ENCODE data around the gene CATSPERZ.
"Not testable (repeated sequence)": the region's sequence is repeated elsewhere in the genome, so short reads cannot be mapped to it uniquely, and the experiment has no call there.

CATSPERZ gene

DNA sequence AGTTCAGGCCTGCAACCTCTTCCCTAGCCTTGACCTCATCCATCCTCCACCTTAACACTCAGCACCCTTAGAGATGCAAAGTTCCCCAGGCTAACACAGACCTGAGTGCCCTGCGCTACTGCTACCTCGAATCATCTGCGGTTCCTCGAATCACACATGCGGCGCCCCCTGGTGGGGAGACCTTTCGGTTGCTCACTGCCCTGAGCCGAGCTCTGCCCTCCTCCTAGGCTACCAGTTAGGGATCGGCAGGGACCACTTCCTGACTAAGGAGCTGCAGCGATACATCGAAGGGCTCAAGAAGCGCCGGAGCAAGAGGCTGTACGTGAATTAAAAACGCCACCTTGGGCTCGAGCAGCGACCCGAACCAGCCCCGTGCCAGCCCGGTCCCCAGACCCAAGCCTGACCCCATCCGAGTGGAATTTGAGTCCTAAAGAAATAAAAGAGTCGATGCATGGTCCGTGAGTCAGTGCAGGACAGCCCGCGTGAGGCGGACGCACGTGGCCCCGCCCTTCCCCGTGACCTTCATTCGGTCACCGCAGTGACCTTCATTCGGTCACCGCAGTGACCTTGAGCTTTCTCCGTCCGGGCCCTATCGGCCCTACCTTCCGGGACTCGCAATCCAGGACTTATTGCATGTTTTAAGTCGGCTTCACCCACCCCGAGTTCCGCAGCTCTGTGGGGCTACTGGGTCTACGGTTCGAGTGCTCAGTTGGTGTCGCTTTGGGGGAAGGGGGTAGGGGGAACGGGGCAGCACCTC, 4.3 kb downstream of the CATSPERZ start:
- DNase-seq (ENCODE audit: low spot score): peak; percentile 94

DNA sequence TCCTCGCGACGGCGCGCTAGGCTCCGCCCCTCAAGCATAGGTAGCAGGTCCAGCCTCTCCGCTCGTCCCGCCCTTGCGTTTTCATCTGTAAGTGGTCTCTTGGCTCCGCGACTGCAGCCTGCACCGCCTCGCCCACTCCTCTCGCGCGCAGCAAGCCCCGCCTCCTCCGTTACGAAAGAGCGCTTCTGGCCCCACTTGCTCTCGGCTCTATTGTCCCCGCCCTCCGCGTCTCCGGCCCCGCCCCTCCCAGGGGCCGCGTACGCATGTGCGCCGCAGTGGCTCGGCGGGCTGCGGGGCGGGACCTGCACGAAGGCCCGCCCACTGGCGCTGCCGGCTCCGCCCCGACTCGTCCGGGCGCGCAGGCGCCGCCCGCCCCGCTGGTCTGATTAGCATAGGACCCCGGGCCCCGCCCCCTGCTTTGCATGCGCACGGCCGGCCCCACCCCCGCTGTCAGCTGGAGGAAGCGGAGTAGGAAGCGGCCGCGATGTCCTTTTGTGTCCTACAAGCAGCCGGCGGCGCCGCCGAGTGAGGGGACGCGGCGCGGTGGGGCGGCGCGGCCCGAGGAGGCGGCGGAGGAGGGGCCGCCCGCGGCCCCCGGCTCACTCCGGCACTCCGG, 5.0 kb downstream of the CATSPERZ start, which contains the start of gene ESRRA:
TSS of gene ESRRA (plus strand) at position 450 of the 616 bp plus-strand sequence. CDS start 1,656 bp downstream, outside the sequence.
- DNase-seq (ENCODE audit: low spot score): peak; percentile 98

DNA sequence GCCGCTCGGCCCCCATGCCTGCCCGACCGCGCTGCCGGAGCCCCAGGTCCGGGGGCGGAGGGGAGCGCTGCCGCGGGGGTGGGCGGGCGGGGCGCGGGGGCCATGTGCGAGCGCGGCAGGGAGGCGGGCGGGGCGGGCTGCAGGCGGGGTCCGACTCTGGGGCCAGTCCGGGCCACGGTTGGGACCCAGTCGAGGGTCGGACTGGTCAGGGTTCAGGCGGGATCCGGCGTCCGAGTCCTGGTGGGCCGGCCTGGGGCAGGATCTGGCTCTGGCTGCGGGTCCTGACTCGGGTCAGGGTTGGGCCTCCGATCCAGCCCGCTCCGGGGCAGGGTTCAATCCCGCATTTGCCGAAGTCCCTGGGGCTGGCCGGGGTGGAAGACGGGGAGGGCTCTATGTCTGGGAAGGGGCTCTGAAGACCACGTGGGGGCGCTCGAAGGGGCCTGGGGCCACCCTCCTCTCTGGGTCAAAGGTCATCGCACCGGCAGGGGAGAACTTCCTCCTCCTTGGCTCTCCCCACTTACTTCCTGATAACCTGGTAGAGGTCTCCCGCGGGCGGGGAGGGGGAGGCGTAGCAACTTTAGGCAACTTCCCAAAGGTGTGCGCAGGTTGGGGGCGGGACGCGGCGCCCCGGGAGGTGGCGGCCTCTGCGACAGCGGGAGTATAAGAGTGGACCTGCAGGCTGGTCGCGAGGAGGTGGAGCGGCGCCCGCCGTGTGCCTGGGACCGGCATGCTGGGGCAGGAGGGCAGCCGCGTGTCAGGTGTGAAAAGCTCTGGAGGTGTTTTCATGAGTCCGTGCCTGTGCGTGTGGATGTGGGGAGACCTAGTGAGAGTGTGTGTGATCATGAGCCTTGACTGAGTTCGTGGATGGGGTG, 5.8 kb downstream of the CATSPERZ start:
- DNase-seq (ENCODE audit: low spot score): peak; percentile 59

DNA sequence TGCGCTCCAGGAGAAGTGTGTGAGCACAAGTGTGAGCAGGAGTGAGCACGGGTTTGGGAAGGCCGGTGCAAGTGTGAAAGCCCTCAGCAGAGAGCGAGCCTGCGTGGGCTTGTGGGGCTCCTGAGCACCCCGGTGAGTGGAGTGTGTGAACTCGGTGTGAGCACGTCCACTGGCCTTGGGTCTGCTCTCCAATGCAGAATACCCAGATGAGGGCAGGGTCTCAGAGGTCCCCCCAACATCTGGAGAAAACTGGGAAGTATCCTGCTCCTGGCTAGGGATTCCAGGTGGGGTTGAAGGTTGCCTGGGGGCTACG, 6.4 kb downstream of the CATSPERZ start:
- no peak for DNase-seq (ENCODE audit: low spot score)

DNA sequence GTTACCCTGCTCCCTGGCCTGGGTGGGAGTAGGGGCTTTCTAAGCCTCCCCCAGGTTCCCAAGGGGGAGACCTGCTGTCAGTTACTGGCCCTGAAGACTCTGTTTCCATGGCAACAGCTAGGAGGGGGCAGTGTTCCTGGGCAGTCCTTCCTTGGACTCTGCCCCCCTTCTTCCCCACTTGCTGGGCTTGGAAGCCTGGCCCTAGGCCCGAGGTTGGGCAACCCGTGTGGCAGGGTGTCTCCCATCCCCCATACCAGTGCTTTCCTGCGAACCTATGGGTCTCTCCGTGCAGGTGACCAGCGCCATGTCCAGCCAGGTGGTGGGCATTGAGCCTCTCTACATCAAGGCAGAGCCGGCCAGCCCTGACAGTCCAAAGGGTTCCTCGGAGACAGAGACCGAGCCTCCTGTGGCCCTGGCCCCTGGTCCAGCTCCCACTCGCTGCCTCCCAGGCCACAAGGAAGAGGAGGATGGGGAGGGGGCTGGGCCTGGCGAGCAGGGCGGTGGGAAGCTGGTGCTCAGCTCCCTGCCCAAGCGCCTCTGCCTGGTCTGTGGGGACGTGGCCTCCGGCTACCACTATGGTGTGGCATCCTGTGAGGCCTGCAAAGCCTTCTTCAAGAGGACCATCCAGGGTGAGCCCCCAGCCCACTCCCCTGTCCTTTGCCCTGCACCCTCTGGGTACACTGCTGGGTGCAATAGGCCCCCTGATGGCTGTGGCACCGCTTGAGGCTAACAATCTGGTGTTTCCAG, 6.9 kb downstream of the CATSPERZ start:
- no peak for DNase-seq (ENCODE audit: low spot score)

DNA sequence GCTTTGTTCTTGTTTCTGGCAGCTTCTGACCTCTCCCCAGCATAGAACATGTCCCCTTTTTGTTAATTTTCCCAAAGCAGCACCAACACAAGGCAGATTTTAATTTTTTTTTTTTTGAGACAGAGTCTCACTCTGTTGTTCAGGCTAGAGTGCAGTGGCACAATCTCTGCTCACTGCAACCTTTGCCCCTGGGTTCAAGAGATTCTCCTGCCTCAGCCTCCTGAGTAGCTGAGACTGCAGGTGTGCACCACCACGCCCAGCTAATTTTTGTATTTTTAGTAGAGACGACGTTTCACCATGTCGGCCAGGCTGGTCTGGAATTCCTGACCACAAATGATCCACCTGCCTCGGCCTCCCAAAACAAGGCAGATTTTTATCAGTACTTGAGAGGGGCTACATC, 7.6 kb downstream of the CATSPERZ start:
- not testable (repeated sequence) for DNase-seq (ENCODE audit: low spot score)

DNA sequence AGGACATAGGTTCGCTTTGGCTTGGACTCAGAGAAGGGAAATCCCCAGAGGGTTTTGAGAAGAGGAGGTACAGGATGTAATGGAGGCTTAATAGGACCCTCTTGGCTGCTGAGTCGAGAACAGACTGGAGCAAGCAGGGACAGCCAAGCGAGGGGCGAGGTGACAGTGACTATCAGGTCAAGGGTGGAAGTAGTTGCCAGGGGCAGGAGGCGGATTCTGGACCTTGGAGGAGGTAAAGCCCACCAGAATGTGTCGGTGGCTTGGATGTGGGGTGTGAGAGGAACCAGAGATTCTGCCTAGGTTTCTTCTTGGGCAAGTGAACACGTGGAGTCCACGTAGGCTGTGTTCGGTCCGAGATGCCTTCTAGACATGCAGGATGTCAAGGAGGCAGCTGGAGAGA, 12.8 kb downstream of the CATSPERZ start:
- DNase-seq (ENCODE audit: low spot score): no peak

DNA sequence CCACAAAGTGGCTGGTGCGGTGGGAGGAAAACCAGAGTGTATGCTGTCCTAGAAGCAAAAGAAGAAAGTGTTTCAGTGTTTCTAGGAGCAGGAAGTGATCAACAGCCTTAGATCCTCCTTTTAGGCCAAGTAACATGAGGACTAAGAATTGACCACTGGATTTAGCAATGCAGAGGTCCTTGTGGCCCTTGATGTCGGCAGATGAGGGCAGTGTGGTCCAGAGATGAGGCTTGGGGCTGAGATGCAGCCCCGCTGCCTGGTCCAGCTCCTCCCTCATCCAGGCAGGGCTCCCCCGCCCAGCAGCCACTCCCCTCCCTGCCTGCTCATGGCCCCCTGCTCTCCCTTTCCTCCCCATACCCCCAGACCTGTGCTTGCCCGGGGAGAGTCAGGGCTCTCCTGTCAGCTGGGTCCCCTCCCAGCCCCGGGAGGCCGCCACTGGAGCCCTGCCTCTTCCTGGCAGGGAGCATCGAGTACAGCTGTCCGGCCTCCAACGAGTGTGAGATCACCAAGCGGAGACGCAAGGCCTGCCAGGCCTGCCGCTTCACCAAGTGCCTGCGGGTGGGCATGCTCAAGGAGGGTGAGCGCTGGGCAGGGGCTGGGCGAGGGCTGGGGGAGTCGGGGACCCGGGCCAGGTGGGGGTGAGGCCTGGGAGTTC, 13.5 kb downstream of the CATSPERZ start:
- DNase-seq (ENCODE audit: low spot score): no peak

DNA sequence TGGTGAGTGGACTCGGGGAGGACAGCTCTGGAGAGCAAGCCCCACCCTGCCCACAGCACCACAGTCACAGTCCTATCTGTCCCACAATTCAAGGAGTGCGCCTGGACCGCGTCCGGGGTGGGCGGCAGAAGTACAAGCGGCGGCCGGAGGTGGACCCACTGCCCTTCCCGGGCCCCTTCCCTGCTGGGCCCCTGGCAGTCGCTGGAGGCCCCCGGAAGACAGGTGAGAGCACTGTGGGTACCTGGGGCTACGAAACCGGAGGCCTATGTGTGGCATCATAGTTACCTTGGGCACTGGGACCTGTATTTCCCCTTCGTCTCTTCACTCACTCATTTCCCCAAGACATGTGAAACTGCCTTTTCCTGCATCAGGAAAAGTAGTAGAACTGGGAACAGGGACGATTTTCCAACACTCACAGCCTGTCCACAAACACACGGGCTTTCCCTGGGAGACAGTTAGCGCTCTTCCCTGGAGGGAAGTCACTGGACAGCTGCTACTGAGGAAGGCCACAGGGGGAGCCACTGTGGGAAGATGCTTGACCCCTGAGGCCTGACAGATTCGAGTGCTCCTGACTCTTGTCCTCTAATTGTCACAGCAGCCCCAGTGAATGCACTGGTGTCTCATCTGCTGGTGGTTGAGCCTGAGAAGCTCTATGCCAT, 14.1 kb downstream of the CATSPERZ start:
- no peak for DNase-seq (ENCODE audit: low spot score)

DNA sequence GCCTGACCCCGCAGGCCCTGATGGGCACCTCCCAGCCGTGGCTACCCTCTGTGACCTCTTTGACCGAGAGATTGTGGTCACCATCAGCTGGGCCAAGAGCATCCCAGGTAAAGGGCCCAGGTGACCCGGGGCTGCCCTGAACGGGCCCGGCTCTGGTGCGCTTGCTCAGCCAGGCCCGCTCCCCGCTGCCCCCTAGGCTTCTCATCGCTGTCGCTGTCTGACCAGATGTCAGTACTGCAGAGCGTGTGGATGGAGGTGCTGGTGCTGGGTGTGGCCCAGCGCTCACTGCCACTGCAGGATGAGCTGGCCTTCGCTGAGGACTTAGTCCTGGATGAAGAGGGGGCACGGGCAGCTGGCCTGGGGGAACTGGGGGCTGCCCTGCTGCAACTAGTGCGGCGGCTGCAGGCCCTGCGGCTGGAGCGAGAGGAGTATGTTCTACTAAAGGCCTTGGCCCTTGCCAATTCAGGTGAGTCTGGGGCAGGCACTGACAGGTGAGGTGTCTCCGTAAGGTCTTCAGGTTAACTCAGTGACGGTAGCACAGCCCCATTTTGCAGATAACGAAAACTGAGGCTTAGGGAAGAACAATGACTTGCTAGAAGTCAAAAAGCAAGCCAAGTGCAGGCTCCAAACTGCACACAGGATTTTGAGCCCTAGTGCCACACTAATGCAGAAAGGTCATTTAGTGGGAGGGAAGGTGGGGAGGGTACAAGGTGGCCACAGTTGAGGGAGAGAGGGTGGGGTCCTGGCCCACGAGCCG, 14.8 kb downstream of the CATSPERZ start:
- DNase-seq (ENCODE audit: low spot score): no peak

DNA sequence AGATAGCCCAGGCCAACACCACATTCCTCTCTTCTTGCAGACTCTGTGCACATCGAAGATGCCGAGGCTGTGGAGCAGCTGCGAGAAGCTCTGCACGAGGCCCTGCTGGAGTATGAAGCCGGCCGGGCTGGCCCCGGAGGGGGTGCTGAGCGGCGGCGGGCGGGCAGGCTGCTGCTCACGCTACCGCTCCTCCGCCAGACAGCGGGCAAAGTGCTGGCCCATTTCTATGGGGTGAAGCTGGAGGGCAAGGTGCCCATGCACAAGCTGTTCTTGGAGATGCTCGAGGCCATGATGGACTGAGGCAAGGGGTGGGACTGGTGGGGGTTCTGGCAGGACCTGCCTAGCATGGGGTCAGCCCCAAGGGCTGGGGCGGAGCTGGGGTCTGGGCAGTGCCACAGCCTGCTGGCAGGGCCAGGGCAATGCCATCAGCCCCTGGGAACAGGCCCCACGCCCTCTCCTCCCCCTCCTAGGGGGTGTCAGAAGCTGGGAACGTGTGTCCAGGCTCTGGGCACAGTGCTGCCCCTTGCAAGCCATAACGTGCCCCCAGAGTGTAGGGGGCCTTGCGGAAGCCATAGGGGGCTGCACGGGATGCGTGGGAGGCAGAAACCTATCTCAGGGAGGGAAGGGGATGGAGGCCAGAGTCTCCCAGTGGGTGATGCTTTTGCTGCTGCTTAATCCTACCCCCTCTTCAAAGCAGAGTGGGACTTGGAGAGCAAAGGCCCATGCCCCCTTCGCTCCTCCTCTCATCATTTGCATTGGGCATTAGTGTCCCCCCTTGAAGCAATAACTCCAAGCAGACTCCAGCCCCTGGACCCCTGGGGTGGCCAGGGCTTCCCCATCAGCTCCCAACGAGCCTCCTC, 15.7 kb downstream of the CATSPERZ start:
- not testable (repeated sequence) for DNase-seq (ENCODE audit: low spot score)

DNA sequence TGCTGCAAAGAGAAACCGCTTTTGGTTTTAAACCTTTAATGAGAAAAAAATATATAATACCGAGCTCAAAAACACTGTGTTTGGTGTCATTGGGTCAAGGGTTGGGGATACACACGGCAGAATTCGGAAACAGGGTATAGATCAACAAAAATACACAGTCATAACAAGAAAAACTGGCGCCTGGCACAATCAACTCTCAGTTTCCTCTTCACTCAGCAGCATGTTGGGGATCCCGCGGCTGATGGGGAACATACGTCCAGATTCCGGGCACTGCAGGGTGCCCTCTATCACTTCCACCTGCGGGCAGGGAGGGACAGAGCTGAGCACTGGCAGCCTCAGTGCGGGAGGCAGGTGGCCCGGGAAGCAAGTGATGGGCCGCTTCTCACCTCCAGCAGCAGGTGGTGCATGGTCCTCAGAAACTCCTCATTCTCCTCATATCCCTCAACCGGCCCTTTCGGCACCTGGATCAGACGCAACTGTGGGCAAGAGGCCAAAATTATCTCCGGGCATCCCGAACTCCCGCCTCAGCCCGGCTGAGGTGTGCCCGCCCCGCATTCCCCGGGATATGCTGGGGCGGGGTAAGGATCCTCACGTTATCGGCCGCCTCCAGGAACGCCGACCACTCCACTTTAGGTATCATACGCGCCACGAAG, 16.6 kb downstream of the CATSPERZ start:
- peak; percentile 54 for DNase-seq (ENCODE audit: low spot score)

DNA sequence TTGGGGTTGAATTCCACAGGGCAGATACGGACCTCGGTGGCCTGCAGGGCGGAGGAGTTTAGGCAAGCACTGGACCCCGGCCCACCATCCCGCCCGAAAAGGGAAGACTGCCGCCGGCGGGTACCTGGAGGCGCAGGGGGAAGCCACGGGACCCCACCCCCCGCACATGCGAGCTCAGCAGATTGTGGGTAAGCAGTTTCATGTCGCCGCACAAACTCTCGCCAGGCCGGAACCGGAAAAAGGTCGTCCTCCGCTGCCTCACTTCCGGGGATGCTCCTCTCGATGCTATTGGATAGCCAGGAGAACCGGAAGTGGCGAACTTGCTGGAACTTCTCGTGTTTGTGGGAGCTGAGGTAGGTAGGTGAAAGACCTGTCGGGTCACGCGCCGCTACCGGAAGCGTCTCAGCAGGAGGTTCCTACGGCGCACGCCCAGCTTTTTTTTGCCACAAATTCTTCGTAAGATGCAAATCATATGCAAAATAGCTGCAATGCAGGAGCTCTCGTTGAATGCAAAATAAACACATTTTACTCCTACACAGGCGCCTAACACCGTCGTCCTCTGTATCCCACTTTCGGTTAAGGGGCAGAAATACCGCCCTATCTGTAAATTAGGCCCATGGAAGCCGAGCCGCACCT, 17.3 kb downstream of the CATSPERZ start, which contains the start of gene TRMT112:
TSS of gene TRMT112 (minus strand) at position 235 of the 636 bp plus-strand sequence. CDS start at position 202, 33 bp downstream.
- peak; percentile 97 for DNase-seq (ENCODE audit: low spot score)

DNA sequence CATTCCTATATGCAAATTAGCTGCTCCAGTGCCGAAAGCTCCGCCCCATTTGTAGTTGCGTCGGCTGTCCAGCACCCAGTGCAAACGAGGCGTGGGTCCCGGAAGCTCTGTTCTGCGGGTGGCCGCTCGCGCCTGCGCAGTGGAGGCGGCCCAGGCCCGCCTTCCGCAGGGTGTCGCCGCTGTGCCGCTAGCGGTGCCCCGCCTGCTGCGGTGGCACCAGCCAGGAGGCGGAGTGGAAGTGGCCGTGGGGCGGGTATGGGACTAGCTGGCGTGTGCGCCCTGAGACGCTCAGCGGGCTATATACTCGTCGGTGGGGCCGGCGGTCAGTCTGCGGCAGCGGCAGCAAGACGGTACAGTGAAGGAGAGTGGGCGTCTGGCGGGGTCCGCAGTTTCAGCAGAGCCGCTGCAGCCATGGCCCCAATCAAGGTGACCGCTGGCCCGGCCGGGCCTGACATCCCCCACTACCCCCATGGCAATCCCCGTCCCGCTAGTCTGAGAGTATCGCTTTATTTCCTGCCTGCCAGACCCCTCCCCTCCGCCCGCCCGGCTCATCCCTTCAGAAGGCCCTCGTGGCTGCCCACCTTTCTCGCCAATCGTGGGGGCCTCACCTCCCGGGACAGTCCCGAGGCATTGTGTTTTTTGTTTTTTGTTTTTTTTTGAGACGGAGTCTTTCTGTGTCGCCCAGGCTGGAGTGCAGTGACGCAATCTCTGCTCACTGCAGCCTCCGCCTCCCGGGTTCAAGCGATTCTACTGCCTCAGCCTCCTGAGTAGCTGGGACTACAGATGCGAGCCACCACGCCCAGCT, 18.0 kb downstream of the CATSPERZ start, which contains the start of gene PRDX5:
TSS of gene PRDX5 (plus strand) at position 161 of the 805 bp plus-strand sequence. CDS start at position 256, 95 bp downstream.
- DNase-seq (ENCODE audit: low spot score): peak; percentile 99

DNA sequence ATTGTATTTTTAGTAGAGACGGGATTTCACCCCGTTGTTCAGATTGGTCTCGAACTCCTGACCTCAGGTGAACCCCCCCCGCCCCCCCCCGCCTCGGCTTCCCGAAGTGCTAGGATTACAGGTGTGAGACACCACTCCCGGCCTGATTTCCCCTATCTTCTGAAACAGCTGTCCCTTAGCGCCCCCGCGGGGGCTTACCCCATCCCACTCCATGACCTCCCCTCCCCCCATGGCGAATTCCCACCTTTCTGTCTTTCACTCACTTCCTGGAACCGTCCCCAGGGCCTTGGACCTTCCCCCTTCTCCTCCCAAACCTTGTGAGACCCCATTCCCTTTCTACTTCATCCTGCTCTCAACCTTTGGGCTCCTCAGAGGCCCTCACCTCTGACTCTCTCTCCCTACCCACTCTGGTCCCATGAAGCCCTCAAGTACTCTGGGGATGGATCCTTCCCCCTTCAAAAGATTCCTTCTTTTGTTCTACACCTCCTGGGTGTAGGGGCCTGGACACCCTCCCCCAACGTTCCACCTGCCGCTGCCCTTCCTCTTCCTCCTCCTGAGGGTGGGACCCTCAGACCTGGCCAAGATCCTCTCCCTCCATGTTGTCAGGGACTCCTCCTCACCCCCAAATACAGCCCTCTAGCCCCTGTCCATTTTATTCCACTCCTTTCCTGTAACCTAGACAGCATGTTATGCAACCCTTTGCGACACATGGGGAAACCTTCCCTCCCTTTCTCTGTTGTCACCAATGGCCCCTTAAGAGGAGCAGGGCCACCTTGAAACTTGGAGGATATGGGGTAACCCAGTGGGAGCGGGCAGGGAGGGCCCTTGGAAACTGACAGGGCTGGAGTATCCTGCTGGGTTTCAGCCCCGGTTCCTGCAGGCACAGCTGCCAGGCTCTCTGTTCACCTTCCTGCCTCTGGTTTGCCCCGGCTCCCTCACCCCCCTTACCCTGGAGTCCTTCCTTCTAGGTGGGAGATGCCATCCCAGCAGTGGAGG, 18.9 kb downstream of the CATSPERZ start:
- peak; percentile 15 for DNase-seq (ENCODE audit: low spot score)

DNA sequence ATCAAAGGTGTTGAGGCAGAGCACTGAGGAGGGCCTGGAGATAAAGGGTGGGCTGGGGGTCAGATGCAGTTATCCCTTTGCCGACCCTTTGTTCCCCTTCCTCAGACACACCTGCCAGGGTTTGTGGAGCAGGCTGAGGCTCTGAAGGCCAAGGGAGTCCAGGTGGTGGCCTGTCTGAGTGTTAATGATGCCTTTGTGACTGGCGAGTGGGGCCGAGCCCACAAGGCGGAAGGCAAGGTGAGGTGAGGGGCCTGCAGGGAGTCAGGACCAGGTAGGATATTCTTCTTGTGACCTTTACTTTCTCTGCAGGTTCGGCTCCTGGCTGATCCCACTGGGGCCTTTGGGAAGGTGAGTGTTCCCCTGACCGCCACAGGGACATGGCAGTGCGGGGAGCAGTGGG, 20.4 kb downstream of the CATSPERZ start:
- DNase-seq (ENCODE audit: low spot score): no peak

Data from hematopoietic multipotent progenitor cell treated with erythropoietin and hydrocortisone succinate and interleukin-3 and kit ligand, for 15 days (in vitro differentiated cells).